Measurements from ENCODE around the gene DSCAML1. TPM values are rescaled to one million over a fixed set of nuclear protein-coding genes. Genes with fewer than 3 reads are reported as not detected.
"Not testable (repeated sequence)": the region's sequence is repeated elsewhere in the genome, so short reads cannot be mapped to it uniquely, and the experiment has no call there.

Gene DSCAML1
- total RNA-seq, 4 donors from 2014 or later: 0.54 to 1.8 (median 0.99) TPM

DNA sequence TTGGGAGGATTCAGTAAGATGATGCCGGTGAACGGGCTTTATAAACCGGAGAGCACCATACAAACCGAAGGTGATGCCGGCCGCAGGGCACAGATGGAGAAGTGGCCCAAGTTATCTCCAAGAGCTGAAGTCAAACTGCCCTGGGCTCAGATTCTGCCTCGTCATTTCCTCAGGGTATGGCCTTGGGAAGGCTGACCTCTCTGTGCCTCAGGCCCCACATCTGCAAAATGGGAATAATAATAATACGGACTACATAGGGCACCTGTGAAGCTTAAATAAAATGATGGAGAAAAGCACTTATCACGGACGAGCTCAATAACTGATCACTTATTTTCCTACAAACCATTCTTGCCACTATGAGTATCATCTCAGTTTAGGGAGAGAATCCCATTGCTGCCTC is 29.9 kb downstream of the DSCAML1 start:
- Histone ChIP-seq H3K27ac (no peak overlapping the region), H3K27me3 (no peaks in the 10 kb centered on the region), H3K36me3 (no peaks in the 10 kb centered on the region), H3K4me3 (replicated peaks in 1 of 3) (no peak overlapping the region), H3K9me3 (no peaks in the 10 kb centered on the region), H3K4me1 (no peaks in the 10 kb centered on the region)
- intact Hi-C loops (cut with DNase I): no loop called here
- DNase-seq: no peak
- TF ChIP-seq, protein P1, sequence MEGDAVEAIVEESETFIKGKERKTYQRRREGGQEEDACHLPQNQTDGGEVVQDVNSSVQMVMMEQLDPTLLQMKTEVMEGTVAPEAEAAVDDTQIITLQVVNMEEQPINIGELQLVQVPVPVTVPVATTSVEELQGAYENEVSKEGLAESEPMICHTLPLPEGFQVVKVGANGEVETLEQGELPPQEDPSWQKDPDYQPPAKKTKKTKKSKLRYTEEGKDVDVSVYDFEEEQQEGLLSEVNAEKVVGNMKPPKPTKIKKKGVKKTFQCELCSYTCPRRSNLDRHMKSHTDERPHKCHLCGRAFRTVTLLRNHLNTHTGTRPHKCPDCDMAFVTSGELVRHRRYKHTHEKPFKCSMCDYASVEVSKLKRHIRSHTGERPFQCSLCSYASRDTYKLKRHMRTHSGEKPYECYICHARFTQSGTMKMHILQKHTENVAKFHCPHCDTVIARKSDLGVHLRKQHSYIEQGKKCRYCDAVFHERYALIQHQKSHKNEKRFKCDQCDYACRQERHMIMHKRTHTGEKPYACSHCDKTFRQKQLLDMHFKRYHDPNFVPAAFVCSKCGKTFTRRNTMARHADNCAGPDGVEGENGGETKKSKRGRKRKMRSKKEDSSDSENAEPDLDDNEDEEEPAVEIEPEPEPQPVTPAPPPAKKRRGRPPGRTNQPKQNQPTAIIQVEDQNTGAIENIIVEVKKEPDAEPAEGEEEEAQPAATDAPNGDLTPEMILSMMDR (IDR thresholded peaks at IDR 0.05): no peak
- no peak for TF ChIP-seq POLR2A (IDR thresholded peaks at IDR 0.05)
- WGBS, 2 donors: 96 to 97% methylated on average over 10 of the region's 10 CpGs

DNA sequence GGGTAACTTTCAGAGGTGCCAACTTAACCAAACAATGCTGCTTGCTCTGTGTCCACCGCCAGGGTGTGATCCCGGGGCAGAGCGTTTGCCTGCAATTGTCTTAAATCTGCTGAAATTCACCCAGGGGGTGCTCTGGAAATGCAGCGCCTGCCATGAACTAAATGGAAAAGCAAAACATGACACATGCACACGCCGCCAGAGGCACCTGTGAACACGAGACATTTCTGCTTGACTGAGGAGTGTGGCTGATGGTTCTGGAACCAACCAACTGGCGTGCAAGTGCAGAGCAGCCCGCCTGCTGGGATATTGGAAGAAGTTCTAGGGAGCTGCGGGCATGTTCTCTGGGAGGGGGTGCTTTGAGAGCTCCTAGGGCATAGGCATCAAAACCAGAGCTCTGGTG is 30.4 kb downstream of the DSCAML1 start:
- no peaks in the 10 kb centered on the region for H3K9me3 ChIP-seq
- no peaks in the 10 kb centered on the region for H3K4me1 ChIP-seq
- no peak overlapping the region for H3K27ac ChIP-seq
- intact Hi-C loops (cut with DNase I): no loop called here
- TF ChIP-seq, protein P1 (IDR thresholded peaks at IDR 0.05): no peak
- no peak for TF ChIP-seq POLR2A (IDR thresholded peaks at IDR 0.05)
- no peak overlapping the region for H3K4me3 ChIP-seq (replicated peaks in 1 of 3)
- no peaks in the 10 kb centered on the region for H3K27me3 ChIP-seq
- WGBS, 2 donors: 80 to 92% methylated on average over 10 of the region's 10 CpGs
- H3K36me3 ChIP-seq: no peaks in the 10 kb centered on the region
- peak in 1 of 2 donors; percentile 11 for DNase-seq

DNA sequence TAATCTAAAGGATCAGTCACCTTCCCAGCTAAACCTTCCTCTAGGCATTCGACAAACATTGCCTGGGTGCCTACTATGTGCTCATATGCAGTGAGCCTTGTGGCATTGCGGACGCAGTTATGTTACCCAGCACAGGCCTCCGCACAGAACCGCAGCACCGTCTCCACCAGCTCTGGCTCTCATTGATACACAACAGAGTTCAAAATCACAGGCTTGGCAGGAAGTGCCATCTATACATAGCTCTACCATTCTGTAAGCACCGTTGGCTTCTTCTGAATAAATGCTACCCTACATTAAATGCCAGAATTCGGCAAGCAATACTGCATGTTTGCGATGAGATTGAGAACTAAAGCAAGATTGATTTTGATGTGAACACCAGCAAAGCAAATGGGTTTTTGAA is 31.0 kb downstream of the DSCAML1 start:
- no peak for DNase-seq
- Histone ChIP-seq H3K27ac (no peak overlapping the region), H3K4me1 (no peaks in the 10 kb centered on the region), H3K27me3 (no peaks in the 10 kb centered on the region), H3K4me3 (replicated peaks in 1 of 3) (no peak overlapping the region), H3K36me3 (no peaks in the 10 kb centered on the region), H3K9me3 (no peaks in the 10 kb centered on the region)
- intact Hi-C loops (cut with DNase I): no loop called here
- 90 to 92% methylated on average over 9 of the region's 9 CpGs for WGBS, 2 donors
- no peak for TF ChIP-seq POLR2A (IDR thresholded peaks at IDR 0.05)
- TF ChIP-seq, protein P1 (IDR thresholded peaks at IDR 0.05): no peak

DNA sequence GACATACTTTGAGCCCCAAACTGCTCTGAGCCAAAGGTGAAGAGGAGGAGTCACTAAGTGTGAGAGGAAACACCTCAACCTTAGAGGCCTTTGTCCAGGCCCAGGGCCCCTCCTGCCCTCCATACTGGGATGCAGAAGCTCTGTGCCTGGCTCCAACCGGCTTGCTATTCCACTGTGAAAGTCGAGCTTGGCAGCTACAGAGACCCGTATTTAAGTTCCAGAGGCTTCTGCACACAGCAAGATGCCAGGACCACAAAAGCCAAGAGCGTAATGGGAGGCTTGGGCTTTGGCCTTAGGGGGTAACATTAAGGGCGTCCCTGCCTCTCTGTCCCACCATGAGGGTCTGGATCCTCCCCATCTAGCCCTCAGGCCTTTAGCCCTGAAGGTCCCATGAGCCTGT is 31.9 kb downstream of the DSCAML1 start:
- WGBS, 2 donors: 81 to 87% methylated on average over 5 of the region's 5 CpGs
- no peak for DNase-seq
- Histone ChIP-seq H3K4me1 (no peaks in the 10 kb centered on the region), H3K27me3 (no peaks in the 10 kb centered on the region), H3K27ac (no peak overlapping the region), H3K9me3 (no peaks in the 10 kb centered on the region), H3K4me3 (replicated peaks in 1 of 3) (no peak overlapping the region), H3K36me3 (no peaks in the 10 kb centered on the region)
- intact Hi-C loops (cut with DNase I): no loop called here
- TF ChIP-seq, protein P1 (IDR thresholded peaks at IDR 0.05): no peak
- no peak for TF ChIP-seq POLR2A (IDR thresholded peaks at IDR 0.05)

DNA sequence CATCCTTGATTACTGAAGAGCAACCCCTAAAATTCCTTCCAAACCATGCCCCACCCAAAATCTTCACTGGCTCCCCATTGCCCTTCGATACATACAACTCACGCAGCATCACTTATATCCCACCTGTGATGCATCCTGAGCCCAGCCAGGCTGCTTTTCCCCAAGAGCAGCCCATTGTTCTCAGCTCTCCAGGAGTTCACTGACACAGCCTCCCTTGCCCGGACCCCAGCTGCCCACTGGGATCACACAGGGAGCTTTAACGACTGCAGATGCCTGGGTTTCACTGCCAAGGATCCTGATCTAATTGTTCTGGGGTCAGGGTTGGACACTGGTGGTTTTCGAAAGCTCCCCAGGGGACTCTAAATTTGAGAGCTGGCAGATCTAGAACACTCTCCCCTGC is 33.6 kb downstream of the DSCAML1 start:
- DNase-seq; H3K9me3 ChIP-seq; H3K27ac ChIP-seq; H3K27me3 ChIP-seq; intact Hi-C loops (cut with DNase I); H3K36me3 ChIP-seq; H3K4me3 ChIP-seq (replicated peaks in 1 of 3); H3K4me1 ChIP-seq: not testable (repeated sequence)
- WGBS, 2 donors: 80 to 100% methylated on average over 3 to 5 of the region's 5 CpGs

DNA sequence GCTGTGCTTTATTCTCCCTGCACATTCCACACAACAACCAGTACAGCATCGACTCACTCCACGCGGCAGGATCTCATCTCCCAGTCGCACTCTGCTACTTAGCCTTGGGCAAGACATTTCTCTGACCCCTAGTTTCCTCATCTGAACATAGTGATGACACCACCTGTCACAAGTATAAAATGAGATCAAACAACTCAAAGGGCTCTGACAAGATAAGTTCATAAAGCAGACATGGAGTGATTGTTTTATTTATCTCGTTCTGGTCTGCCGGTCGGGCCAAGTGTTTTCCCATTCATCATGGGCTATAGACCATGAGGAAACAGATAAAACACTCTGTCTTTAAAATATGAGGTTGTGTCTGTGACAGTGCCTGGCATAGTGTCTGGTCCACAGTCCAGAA is 35.0 kb downstream of the DSCAML1 start:
- Histone ChIP-seq H3K27me3 (no peaks in the 10 kb centered on the region), H3K9me3 (no peaks in the 10 kb centered on the region), H3K36me3 (no peaks in the 10 kb centered on the region), H3K4me1 (no peaks in the 10 kb centered on the region), H3K4me3 (replicated peaks in 1 of 3) (no peak overlapping the region), H3K27ac (no peak overlapping the region)
- DNase-seq: no peak
- WGBS, 2 donors: 76 to 79% methylated on average over 7 of the region's 7 CpGs
- TF ChIP-seq POLR2A (IDR thresholded peaks at IDR 0.05): no peak
- TF ChIP-seq, protein P1 (IDR thresholded peaks at IDR 0.05): no peak
- intact Hi-C loops (cut with DNase I): no loop called here
